ENCODE measurements around the gene LIMS2.

LIMS2 gene

DNA sequence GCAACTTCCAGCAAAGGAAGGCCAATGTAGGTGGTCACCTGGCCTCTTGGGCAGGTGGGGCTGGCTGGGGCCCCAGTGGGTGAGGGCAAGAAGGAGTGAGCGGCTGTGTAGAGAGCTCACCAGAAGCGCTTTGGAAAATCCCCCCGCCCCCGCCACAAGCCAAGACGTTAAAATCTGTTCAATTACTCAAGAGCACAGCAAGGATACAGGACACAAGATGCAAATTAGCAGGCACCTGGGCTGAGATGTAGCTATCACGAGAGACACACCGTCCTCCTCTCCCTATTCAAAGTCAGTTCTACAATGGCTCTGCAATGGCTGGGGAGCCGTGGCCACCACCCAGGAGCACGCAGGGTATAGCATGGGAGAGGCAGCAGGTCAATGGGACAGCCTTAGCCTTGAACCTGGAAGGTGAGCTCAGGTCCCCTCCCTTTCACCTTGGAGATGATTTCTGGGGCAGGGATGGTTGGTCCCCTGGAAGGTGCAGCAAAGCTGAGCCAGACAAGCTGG lies 67.9 kb downstream of the LIMS2 start:
- Histone ChIP-seq H3K4me3 (ENCODE audit: low read depth in 1 of 2, low read length in 2 of 2) (no peak overlapping the region), H3K4me1 (ENCODE audit: insufficient read depth, low read length) (no peaks in the 10 kb centered on the region), H3K36me3 (ENCODE audit: insufficient read depth, low read length) (no peaks in the 10 kb centered on the region), H3K9me3 (ENCODE audit: low read length) (peaks cover 4% of the 10 kb centered on the region), H3K27me3 (ENCODE audit: control insufficient read depth in 1 of 2, insufficient read depth in 2 of 2, low read length in 2 of 2) (no peaks in the 10 kb centered on the region), H3K27ac (ENCODE audit: low read depth, low read length) (no peak overlapping the region), H3K9ac (ENCODE audit: low read length) (no peak overlapping the region)

- no peaks in the 10 kb centered on the region for H3K27me3 ChIP-seq (ENCODE audit: control insufficient read depth in 1 of 2, insufficient read depth in 2 of 2, low read length in 2 of 2)
- no peak overlapping the region for H3K9ac ChIP-seq (ENCODE audit: low read length)
- no peak overlapping the region for H3K4me3 ChIP-seq (ENCODE audit: low read depth in 1 of 2, low read length in 2 of 2)
- no peak overlapping the region for H3K27ac ChIP-seq (ENCODE audit: low read depth, low read length)
- H3K4me1 ChIP-seq (ENCODE audit: insufficient read depth, low read length), result no peaks in the 10 kb centered on the region
- H3K9me3 ChIP-seq (ENCODE audit: low read length), result peaks cover 4% of the 10 kb centered on the region
- H3K36me3 ChIP-seq (ENCODE audit: insufficient read depth, low read length), result no peaks in the 10 kb centered on the region
Measured at GRCh38 chr2:127606625-127607398, 68.5 kb downstream of the LIMS2 start.

- no peaks in the 10 kb centered on the region for H3K27me3 ChIP-seq (ENCODE audit: control insufficient read depth in 1 of 2, insufficient read depth in 2 of 2, low read length in 2 of 2)
- no peak overlapping the region for H3K27ac ChIP-seq (ENCODE audit: low read depth, low read length)
- no peaks in the 10 kb centered on the region for H3K4me1 ChIP-seq (ENCODE audit: insufficient read depth, low read length)
- H3K36me3 ChIP-seq (ENCODE audit: insufficient read depth, low read length), result no peaks in the 10 kb centered on the region
- no peak overlapping the region for H3K9ac ChIP-seq (ENCODE audit: low read length)
- no peaks in the 10 kb centered on the region for H3K9me3 ChIP-seq (ENCODE audit: low read length)
- no peak overlapping the region for H3K4me3 ChIP-seq (ENCODE audit: low read depth in 1 of 2, low read length in 2 of 2)
Measured at GRCh38 chr2:127605691-127606263, 69.6 kb downstream of the LIMS2 start.

DNA sequence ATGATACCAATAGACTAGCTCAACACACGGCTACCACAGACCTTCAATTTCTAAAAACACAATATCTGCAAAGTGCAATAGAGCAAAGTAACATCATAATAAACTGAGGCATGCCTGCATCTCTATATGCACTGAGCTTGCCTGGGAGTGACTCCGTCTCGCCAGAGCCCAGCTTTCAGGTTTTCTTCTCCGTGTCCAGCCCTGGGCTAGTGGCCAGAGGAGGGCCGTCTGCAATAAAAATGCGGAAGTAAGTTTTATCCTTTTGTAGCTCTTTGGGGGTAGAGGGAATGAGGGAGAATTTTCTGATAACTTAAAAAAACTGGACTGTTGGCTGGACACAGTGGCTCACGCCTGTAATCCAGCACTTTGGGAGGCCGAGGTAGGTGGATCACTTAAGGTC lies 70.3 kb downstream of the LIMS2 start:
- Histone ChIP-seq H3K9me3 (ENCODE audit: low read length) (no peaks in the 10 kb centered on the region), H3K27me3 (ENCODE audit: control insufficient read depth in 1 of 2, insufficient read depth in 2 of 2, low read length in 2 of 2) (no peaks in the 10 kb centered on the region), H3K9ac (ENCODE audit: low read length) (no peak overlapping the region), H3K27ac (ENCODE audit: low read depth, low read length) (no peak overlapping the region), H3K36me3 (ENCODE audit: insufficient read depth, low read length) (no peaks in the 10 kb centered on the region), H3K4me1 (ENCODE audit: insufficient read depth, low read length) (no peaks in the 10 kb centered on the region), H3K4me3 (ENCODE audit: low read depth in 1 of 2, low read length in 2 of 2) (no peak overlapping the region)

- H3K36me3 ChIP-seq (ENCODE audit: insufficient read depth, low read length), result no peaks in the 10 kb centered on the region
- H3K27ac ChIP-seq (ENCODE audit: low read depth, low read length), result no peak overlapping the region
- no peaks in the 10 kb centered on the region for H3K9me3 ChIP-seq (ENCODE audit: low read length)
- no peaks in the 10 kb centered on the region for H3K4me1 ChIP-seq (ENCODE audit: insufficient read depth, low read length)
- H3K4me3 ChIP-seq (ENCODE audit: low read depth in 1 of 2, low read length in 2 of 2), result no peak overlapping the region
- no peaks in the 10 kb centered on the region for H3K27me3 ChIP-seq (ENCODE audit: control insufficient read depth in 1 of 2, insufficient read depth in 2 of 2, low read length in 2 of 2)
- no peak overlapping the region for H3K9ac ChIP-seq (ENCODE audit: low read length)
Measured at GRCh38 chr2:127599211-127599610, 76.1 kb downstream of the LIMS2 start.

DNA sequence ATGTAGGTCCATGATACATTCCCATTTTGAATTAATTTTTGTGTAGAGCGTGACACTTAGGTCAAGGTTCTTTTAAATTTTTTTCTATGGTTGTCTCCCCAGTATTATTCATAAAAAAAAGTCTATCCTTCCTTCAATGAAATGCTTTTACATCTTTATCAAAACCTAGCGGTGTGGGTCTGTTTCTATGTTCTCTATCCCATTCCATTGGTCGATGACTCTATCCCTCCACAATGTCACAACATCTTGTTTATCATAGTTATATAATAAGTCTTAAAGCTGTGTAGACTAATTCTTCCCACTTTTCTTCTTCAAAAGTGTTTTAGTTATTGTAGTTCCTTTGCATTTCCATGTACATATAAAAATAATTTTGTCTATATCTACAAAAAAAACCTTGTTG lies 76.6 kb downstream of the LIMS2 start:
- H3K4me1 ChIP-seq (ENCODE audit: insufficient read depth, low read length), result no peaks in the 10 kb centered on the region
- no peak overlapping the region for H3K27ac ChIP-seq (ENCODE audit: low read depth, low read length)
- H3K4me3 ChIP-seq (ENCODE audit: low read depth in 1 of 2, low read length in 2 of 2), result no peak overlapping the region
- no peak overlapping the region for H3K9ac ChIP-seq (ENCODE audit: low read length)
- no peaks in the 10 kb centered on the region for H3K9me3 ChIP-seq (ENCODE audit: low read length)
- H3K36me3 ChIP-seq (ENCODE audit: insufficient read depth, low read length), result no peaks in the 10 kb centered on the region
- H3K27me3 ChIP-seq (ENCODE audit: control insufficient read depth in 1 of 2, insufficient read depth in 2 of 2, low read length in 2 of 2), result no peaks in the 10 kb centered on the region

- no peaks in the 10 kb centered on the region for H3K36me3 ChIP-seq (ENCODE audit: insufficient read depth, low read length)
- no peak overlapping the region for H3K4me3 ChIP-seq (ENCODE audit: low read depth in 1 of 2, low read length in 2 of 2)
Measured at GRCh38 chr2:127597984-127598380, 77.3 kb downstream of the LIMS2 start.

GRCh38 chr2:127597046-127597983 lies 78.0 kb downstream of the LIMS2 start:
- Histone ChIP-seq H3K9ac (ENCODE audit: low read length) (no peak overlapping the region), H3K36me3 (ENCODE audit: insufficient read depth, low read length) (no peaks in the 10 kb centered on the region), H3K27ac (ENCODE audit: low read depth, low read length) (no peak overlapping the region), H3K27me3 (ENCODE audit: control insufficient read depth in 1 of 2, insufficient read depth in 2 of 2, low read length in 2 of 2) (no peaks in the 10 kb centered on the region), H3K9me3 (ENCODE audit: low read length) (no peaks in the 10 kb centered on the region), H3K4me1 (ENCODE audit: insufficient read depth, low read length) (no peaks in the 10 kb centered on the region), H3K4me3 (ENCODE audit: low read depth in 1 of 2, low read length in 2 of 2) (no peak overlapping the region)

More at GRCh38 chr2:127597984-127598380, 77.3 kb downstream of the LIMS2 start:
- Histone ChIP-seq H3K27me3 (ENCODE audit: control insufficient read depth in 1 of 2, insufficient read depth in 2 of 2, low read length in 2 of 2) (no peaks in the 10 kb centered on the region), H3K9me3 (ENCODE audit: low read length) (no peaks in the 10 kb centered on the region), H3K27ac (ENCODE audit: low read depth, low read length) (no peak overlapping the region), H3K9ac (ENCODE audit: low read length) (no peak overlapping the region), H3K4me1 (ENCODE audit: insufficient read depth, low read length) (no peaks in the 10 kb centered on the region)

DNA sequence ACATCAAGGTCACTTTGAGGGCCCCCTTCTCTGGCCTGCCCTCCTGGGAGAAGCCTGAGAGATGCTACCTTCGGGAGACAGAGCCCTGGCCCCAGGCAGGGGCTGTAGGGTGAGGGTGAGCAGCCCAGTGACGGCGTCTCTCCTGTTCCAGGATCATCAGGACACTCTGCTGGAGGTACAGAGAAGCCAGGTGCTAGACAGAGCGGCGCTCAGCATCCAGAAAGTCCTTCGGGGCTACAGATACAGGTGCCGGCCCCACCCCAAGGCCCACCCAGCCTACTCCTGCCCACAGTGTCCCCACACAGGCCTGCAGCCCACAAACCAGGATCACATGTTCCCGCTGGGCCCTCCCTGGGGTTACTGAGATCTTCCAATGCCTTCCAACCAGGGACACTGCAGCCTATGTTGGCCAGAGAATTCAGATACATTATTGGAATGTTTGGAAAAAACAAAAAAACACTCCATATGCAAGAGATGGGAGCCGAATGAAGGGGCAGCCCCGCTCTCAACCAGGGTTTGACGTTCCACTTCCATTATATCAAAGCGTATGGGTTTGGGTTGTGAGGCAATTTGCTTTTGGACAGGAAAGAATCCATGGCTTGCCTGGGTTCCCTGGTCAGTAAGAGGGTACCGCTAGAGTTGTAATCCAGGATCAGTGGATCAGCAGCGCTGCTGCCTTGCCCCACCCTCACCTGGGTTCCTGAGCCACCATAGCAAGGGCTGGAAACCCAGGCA lies 78.9 kb downstream of the LIMS2 start:
- Histone ChIP-seq H3K27me3 (ENCODE audit: control insufficient read depth in 1 of 2, insufficient read depth in 2 of 2, low read length in 2 of 2) (no peaks in the 10 kb centered on the region), H3K9ac (ENCODE audit: low read length) (no peak overlapping the region), H3K27ac (ENCODE audit: low read depth, low read length) (no peak overlapping the region), H3K4me1 (ENCODE audit: insufficient read depth, low read length) (no peaks in the 10 kb centered on the region), H3K9me3 (ENCODE audit: low read length) (no peaks in the 10 kb centered on the region), H3K36me3 (ENCODE audit: insufficient read depth, low read length) (no peaks in the 10 kb centered on the region), H3K4me3 (ENCODE audit: low read depth in 1 of 2, low read length in 2 of 2) (no peak overlapping the region)

- H3K9me3 ChIP-seq (ENCODE audit: low read length), result no peaks in the 10 kb centered on the region
- no peaks in the 10 kb centered on the region for H3K4me1 ChIP-seq (ENCODE audit: insufficient read depth, low read length)
- no peak overlapping the region for H3K4me3 ChIP-seq (ENCODE audit: low read depth in 1 of 2, low read length in 2 of 2)
- H3K9ac ChIP-seq (ENCODE audit: low read length), result no peak overlapping the region
- no peaks in the 10 kb centered on the region for H3K36me3 ChIP-seq (ENCODE audit: insufficient read depth, low read length)
- no peaks in the 10 kb centered on the region for H3K27me3 ChIP-seq (ENCODE audit: control insufficient read depth in 1 of 2, insufficient read depth in 2 of 2, low read length in 2 of 2)
- H3K27ac ChIP-seq (ENCODE audit: low read depth, low read length), result no peak overlapping the region
Measured at GRCh38 chr2:127594116-127594591, 81.2 kb downstream of the LIMS2 start.
